Fibroblast of skin of left quadriceps (primary cell): ENCODE results near the gene GAR1.
"Not testable (repeated sequence)": the region's sequence is repeated elsewhere in the genome, so short reads cannot be mapped to it uniquely, and the experiment has no call there.

Experiments
- DNase-seq, 2 experiments: peaks; one replicate each; pipeline ENCODE4 v3.0.0-alpha.2; 2013; ENCODE audit warnings: low read depth in 2 of 2

Gene GAR1

DNA sequence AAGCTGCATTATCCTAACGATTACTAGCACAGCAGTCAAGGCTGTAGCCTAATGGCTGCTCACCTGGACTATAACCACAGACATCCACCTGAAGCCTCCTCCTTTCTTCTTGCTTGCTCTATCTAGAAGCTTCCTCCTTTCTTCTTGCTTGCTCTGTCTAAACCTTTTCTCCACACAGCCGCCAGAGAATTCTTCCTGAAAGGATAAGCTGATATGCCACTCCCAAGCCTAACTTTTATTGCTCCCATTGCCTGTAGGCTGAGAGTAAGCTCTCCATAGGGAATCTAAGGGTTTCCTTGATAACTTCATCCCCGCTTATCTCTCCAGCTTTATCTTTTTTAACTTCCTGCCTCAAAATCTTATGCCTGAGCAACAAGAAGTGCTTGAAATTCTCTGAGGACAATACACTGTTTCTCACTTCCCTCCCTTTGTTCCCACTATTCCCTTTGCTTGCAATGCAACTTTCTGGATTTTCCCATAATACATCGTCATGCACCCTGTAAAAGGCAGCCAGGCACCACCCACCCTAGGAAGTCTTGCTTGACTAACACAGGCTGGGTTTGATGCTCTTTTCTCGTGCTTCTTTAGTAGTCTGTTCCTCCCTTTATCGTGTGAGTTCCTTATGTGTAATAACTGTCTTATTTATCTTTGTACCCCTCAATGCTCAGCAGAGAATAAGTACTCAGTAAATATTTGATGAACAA lies 31.0 kb downstream of the GAR1 start:
- no peak for DNase-seq

GRCh38 chr4:109847896-109848442 lies 32.4 kb downstream of the GAR1 start, which contains the start of gene LRIT3:
Gene LRIT3 (plus strand): TSS chr4:109848107. CDS start chr4:109848202, 95 bp downstream.
- no peak for DNase-seq

DNA sequence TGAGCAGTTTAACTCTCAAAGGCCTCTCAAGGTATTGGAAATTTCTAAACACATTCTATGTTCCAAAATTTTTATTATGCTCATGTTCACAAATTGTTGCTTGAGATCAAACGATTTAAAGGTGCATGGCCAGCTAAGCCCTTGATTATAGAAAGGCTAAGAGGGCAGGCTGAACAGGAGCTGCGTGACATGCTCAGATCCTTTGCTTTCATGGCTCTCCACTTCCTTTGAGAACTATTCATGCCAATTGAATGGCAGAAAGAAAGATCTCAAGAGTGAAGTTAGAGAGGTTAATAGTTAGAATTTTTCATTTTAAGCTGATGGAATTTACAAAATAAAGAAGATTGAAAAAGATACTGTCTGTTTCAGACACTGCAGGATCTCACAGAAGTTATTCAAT lies 32.9 kb downstream of the GAR1 start:
- DNase-seq: no peak

- no peak for DNase-seq
Measured at GRCh38 chr4:109850601-109851000, 35.0 kb downstream of the GAR1 start.

GRCh38 chr4:109859426-109860300 lies 44.1 kb downstream of the GAR1 start:
- not testable (repeated sequence) for DNase-seq

GRCh38 chr4:109861271-109861670 lies 45.7 kb downstream of the GAR1 start:
- DNase-seq: no peak

GRCh38 chr4:109861916-109862511 lies 46.5 kb downstream of the GAR1 start:
- DNase-seq: no peak

DNA sequence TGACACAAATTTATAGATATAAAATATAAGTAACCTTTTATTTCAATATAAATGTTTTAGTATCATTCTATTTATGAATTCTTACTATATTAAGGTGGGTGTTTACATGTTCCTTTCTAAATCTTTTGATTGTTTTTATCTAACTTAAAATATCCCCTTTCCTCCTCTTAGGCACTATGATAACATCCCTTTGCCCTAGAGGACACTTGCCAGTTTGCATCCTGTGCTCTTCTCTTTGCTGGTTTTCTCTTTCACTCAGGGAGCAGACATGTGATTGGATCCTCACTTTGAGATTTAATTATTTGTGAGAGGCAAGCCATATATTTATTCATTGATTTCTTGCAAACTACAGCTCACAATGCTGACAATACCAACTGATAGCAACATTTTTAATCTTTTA lies 48.6 kb downstream of the GAR1 start:
- no peak for DNase-seq

DNA sequence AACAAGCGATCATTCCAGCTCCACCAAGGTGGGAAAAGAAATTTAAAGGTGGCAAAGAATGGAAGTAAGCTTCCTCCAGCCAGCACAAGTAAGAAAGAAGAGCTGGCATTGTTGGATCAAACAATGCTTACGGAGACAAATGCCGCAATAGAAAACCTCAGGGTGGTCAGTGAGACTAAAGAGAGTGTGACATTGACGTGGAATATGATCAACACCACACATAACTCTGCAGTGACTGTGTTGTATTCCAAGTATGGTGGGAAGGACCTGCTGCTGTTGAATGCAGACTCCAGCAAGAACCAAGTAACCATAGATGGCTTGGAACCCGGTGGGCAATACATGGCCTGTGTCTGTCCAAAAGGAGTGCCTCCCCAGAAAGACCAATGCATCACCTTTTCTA lies 54.5 kb downstream of the GAR1 start:
- no peak for DNase-seq

DNA sequence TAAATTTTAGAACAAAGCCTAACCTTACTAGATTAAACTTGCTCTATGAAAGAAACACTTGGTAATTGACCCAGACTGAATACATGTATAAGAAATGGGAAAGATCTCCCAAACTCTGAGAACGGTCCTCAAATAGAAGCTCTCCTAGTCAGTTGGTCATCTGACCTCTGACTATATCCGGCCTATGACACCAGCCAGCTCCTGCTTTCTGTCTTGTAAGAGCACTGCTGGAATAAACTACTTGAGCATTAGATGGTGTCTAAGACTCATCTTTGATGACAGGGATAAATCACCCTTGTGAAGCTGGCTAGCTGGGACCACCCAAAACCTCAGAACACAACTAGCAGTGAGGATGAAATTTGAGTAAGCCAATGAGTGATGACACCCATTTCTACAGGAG lies 56.5 kb downstream of the GAR1 start:
- no peak for DNase-seq

- DNase-seq: no peak
Measured at GRCh38 chr4:109872950-109873656, 57.5 kb downstream of the GAR1 start.

DNA sequence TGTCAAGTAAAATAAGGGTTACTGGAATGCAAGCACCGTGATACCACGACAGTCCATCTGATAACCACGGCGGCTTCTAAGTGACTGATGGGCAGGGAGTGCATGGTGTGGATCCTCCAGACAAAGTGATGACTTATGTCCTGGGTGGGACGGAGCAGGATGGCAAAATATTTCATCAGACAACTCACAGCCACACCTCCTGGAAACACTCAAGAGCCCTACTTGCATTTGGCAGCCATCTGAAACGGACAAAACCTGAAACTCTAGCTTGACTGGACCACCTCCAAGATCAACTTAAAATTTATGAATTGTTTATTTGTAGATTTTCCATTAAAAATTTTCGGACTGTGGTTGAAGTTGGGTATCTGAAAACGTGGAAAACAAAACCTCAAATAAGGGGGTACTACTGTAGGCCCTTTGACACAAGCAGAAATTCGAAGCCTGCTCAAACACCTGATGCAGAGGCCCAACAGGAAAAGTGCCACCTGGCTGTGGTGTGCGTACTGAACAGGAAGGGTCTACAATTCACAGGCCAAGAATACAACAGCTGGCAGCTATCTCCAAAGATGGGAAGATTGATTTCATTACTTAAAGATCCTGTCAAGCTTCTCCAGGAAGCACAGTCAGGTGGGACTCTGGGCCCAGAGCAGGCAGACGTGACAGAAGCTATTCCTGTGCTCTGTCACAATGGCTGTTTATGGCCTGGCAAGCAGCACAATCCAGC lies 58.4 kb downstream of the GAR1 start:
- peak in 1 of 2 experiments; percentile 1 for DNase-seq
